Suprapubic skin (tissue), 3 donors: ENCODE results near the gene CTDNEP1.

ENCODE experiments used
- EP300 ChIP-seq: sonication (generic); formaldehyde crosslinking; IDR thresholded peaks from one replicate; pipeline ENCODE4 v1.6.1; 2017; ENCODE audit warnings: antibody characterized with exemption
- TF ChIP-seq, protein P1 (sequence below), 2 donors: fragments of 200-600 bp in 1 of 2; fragments of 450-650 bp in 1 of 2; sonication (generic) in 1 of 2; IDR thresholded peaks; one replicate each; pipeline ENCODE4 v1.5.1; 2016 to 2019; ENCODE audit warnings: antibody characterized with exemption in 2 of 2, mild to moderate bottlenecking in 1 of 2, moderate library complexity in 1 of 2

DNA sequence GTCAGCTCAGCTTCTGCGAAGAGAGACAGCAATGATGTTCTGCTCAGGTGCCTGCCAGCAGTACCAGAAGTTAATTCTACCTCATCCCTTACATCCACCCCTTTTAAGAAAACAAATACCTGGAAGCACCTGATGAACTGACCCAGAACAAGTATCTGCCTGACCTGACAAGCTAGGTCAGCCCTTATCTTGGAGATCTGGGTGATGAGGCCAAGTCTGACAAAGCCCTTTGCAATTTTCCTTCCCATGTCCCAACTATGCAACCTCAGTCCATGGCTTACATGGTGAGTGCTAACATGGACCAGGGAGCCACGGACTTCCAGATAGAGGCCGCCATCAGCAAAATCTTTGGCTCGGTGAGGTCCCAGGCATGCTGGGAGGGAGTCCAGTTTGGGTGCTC is 28.2 kb downstream of the CTDNEP1 start:
- TF ChIP-seq, protein P1, sequence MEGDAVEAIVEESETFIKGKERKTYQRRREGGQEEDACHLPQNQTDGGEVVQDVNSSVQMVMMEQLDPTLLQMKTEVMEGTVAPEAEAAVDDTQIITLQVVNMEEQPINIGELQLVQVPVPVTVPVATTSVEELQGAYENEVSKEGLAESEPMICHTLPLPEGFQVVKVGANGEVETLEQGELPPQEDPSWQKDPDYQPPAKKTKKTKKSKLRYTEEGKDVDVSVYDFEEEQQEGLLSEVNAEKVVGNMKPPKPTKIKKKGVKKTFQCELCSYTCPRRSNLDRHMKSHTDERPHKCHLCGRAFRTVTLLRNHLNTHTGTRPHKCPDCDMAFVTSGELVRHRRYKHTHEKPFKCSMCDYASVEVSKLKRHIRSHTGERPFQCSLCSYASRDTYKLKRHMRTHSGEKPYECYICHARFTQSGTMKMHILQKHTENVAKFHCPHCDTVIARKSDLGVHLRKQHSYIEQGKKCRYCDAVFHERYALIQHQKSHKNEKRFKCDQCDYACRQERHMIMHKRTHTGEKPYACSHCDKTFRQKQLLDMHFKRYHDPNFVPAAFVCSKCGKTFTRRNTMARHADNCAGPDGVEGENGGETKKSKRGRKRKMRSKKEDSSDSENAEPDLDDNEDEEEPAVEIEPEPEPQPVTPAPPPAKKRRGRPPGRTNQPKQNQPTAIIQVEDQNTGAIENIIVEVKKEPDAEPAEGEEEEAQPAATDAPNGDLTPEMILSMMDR (IDR thresholded peaks at IDR 0.05), result no peak
- TF ChIP-seq EP300, result no peak
